Measurements from ENCODE around the gene FOXP4.

- TF ChIP-seq SP1 (IDR thresholded peaks at IDR 0.05; ENCODE audit: low read depth), result no peak
- TF ChIP-seq, protein P1, sequence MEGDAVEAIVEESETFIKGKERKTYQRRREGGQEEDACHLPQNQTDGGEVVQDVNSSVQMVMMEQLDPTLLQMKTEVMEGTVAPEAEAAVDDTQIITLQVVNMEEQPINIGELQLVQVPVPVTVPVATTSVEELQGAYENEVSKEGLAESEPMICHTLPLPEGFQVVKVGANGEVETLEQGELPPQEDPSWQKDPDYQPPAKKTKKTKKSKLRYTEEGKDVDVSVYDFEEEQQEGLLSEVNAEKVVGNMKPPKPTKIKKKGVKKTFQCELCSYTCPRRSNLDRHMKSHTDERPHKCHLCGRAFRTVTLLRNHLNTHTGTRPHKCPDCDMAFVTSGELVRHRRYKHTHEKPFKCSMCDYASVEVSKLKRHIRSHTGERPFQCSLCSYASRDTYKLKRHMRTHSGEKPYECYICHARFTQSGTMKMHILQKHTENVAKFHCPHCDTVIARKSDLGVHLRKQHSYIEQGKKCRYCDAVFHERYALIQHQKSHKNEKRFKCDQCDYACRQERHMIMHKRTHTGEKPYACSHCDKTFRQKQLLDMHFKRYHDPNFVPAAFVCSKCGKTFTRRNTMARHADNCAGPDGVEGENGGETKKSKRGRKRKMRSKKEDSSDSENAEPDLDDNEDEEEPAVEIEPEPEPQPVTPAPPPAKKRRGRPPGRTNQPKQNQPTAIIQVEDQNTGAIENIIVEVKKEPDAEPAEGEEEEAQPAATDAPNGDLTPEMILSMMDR (IDR thresholded peaks at IDR 0.05 in 2 of 3, conservative IDR thresholded peaks at IDR 0.05 in 1 of 3; ENCODE audit: borderline replicate concordance in 1 of 3, insufficient read depth in 1 of 3, low read depth in 2 of 3, low read length in 2 of 3), result no peak
- TF ChIP-seq EZH2 (IDR thresholded peaks at IDR 0.05), result no peak
- no peak for TF ChIP-seq REST (IDR thresholded peaks at IDR 0.05; ENCODE audit: low read depth)
- TF ChIP-seq FOSL1 (IDR thresholded peaks at IDR 0.05; ENCODE audit: low read depth), result no peak
- TF ChIP-seq ZFX (IDR thresholded peaks at IDR 0.05), result no peak
- no peak for TF ChIP-seq POLR2A (IDR thresholded peaks at IDR 0.05; ENCODE audit: borderline replicate concordance, extremely low read depth, insufficient read depth, insufficient read length)
- TF ChIP-seq YY1 (IDR thresholded peaks at IDR 0.05; ENCODE audit: extremely low read depth, insufficient replicate concordance, low read depth, low read length), result no peak
- no peak for TF ChIP-seq SIN3A (IDR thresholded peaks at IDR 0.05; ENCODE audit: low read depth)
- no peak for TF ChIP-seq CBX3 (IDR thresholded peaks at IDR 0.05; ENCODE audit: low read depth)
- no peak for TF ChIP-seq POLR2AphosphoS5 (IDR thresholded peaks at IDR 0.05; ENCODE audit: low read depth, low read length)
- no peak for TF ChIP-seq EZH2phosphoT487 (IDR thresholded peaks at IDR 0.05; ENCODE audit: borderline replicate concordance)
- no peak for TF ChIP-seq ZNF274 (IDR thresholded peaks at IDR 0.05; ENCODE audit: low read depth, low read length)
Measured at GRCh38 chr6:41504466-41505121, 41.6 kb upstream of the FOXP4 start.

All from HCT116 (cell line).